CD4-positive, alpha-beta T cell (primary cell): ENCODE results near the gene CDCA8. TPM values are rescaled to one million over a fixed set of nuclear protein-coding genes. Genes with fewer than 3 reads are reported as not detected.

Source experiments
- ATAC-seq: fragments of 200-7000 bp; cut with Tn5 transposase; one replicate; pipeline ENCODE4 v1.10.0; 2022; ENCODE audit warnings: mild to moderate bottlenecking; ENCODE audit not compliant: poor library complexity
- CTCF ChIA-PET: fragments of 350-600 bp; sonication (Branson Sonifier 250); formaldehyde crosslinking; loops from one replicate; lab custom pipeline; 2021; ENCODE audit warnings: antibody characterized with exemption, inconsistent platforms; lab: Charles Lee
- POLR2A ChIA-PET: fragments of 350-600 bp; sonication (Branson Sonifier 250); formaldehyde crosslinking; loops from one replicate; lab custom pipeline; 2021; ENCODE audit warnings: antibody characterized with exemption, inconsistent platforms; lab: Charles Lee
- DNase-seq, 14 experiments: peaks; one replicate each; pipeline ENCODE4 v3.0.0-alpha.2; 2013 to 2020; ENCODE audit warnings: mixed read lengths in 2 of 14
- H3K27ac ChIP-seq, 2 donors: one replicate each; pipeline versions ENCODE4 v1.5.1 to v1.7.0; 2013; ENCODE audit warnings: low read length in 2 of 2, low read depth in 1 of 2, mild to moderate bottlenecking in 1 of 2
- H3K27me3 ChIP-seq, 2 experiments: 1 replicate in 1 of 2; 2 replicates in 1 of 2; pipeline versions ENCODE4 v1.6.1 to v1.7.0; 2013; ENCODE audit warnings: low read length in 2 of 2, control low read depth in 1 of 2, mild to moderate bottlenecking in 1 of 2, moderate library complexity in 1 of 2; ENCODE audit not compliant: insufficient read depth in 2 of 2, control insufficient read depth in 1 of 2
- H3K36me3 ChIP-seq: one replicate; pipeline ENCODE4 v1.6.1; 2013; ENCODE audit warnings: low read length, control low read depth; ENCODE audit not compliant: insufficient read depth
- H3K4me1 ChIP-seq: one replicate; pipeline ENCODE4 v1.6.1; 2013; ENCODE audit warnings: low read length, control low read depth; ENCODE audit not compliant: insufficient read depth
- H3K4me3 ChIP-seq: one replicate; pipeline ENCODE4 v1.5.1; 2013; ENCODE audit warnings: mild to moderate bottlenecking, low read length, moderate library complexity
- H3K9me3 ChIP-seq, 2 experiments: 1 replicate in 1 of 2; 2 replicates in 1 of 2; pipeline versions ENCODE4 v1.6.1 to v1.7.0; 2013; ENCODE audit warnings: low read length in 2 of 2, mild to moderate bottlenecking in 2 of 2, control low read depth in 1 of 2, moderate library complexity in 1 of 2; ENCODE audit not compliant: control insufficient read depth in 1 of 2, insufficient read depth in 1 of 2
- H3K27ac Mint-ChIP-seq: one replicate; pipeline ENCODE4 v1.8.0; 2020; ENCODE audit warnings: mixed read lengths
- H3K27me3 Mint-ChIP-seq: one replicate; pipeline ENCODE4 v1.8.0; 2021; ENCODE audit warnings: mixed read lengths
- H3K36me3 Mint-ChIP-seq: one replicate; pipeline ENCODE4 v1.8.0; 2021; ENCODE audit warnings: low read depth, mixed read lengths
- H3K4me1 Mint-ChIP-seq: one replicate; pipeline ENCODE4 v1.8.0; 2021; ENCODE audit warnings: low read depth, mixed read lengths
- H3K4me3 Mint-ChIP-seq: one replicate; pipeline ENCODE4 v1.8.0; 2020; ENCODE audit warnings: mild to moderate bottlenecking, mixed read lengths
- H3K9me3 Mint-ChIP-seq: one replicate; pipeline ENCODE4 v1.8.0; 2020; ENCODE audit warnings: mixed read lengths
- CTCF ChIP-seq: fragments of 200-600 bp; IDR thresholded peaks from one replicate; pipeline ENCODE4 v1.8.0; 2022; ENCODE audit warnings: antibody characterized with exemption, mild to moderate bottlenecking
- intact Hi-C, 2 experiments: fragments of 100-400 bp; cut with DNase I in 1 of 2; cut with micrococcal nuclease in 1 of 2; formaldehyde crosslinking; loops; one replicate each; pipeline versions ENCODE4 v1.15.1 to v1.9.0; 2023 to 2025; cut with DNase I, micrococcal nuclease
- total RNA-seq, 174 experiments: library from RNA in 2 of 174; stranded (reverse) in 2 of 174; gene quantifications; one replicate each; pipeline ENCODE4 v1.2.3 and lab custom pipeline; 2021 to 2026

Gene CDCA8
- total RNA-seq, 2 experiments from 2014 or later: 0.25 to 0.36 TPM

- Histone ChIP-seq H3K4me3 (no peak overlapping the region), H3K4me1 (no peaks in the 10 kb centered on the region), H3K27ac (no peak overlapping the region), H3K9me3 (no peaks in the 10 kb centered on the region), H3K36me3 (no peaks in the 10 kb centered on the region), H3K27me3 (peaks cover 0 to 8% of the 10 kb centered on the region in 2 experiments)
- DNase-seq: no peak
- H3K36me3 Mint-ChIP-seq: no peaks in the 10 kb centered on the region
- H3K4me3 Mint-ChIP-seq: no peak overlapping the region
- no peaks in the 10 kb centered on the region for H3K4me1 Mint-ChIP-seq
- no peak for TF ChIP-seq CTCF
- ATAC-seq: no peak
- H3K9me3 Mint-ChIP-seq: no peaks in the 10 kb centered on the region
- intact Hi-C loops: no loop called here
- peaks cover 19% of the 10 kb centered on the region for H3K27me3 Mint-ChIP-seq
- ChIA-PET POLR2A (no interaction called here), CTCF (no interaction called here)
- H3K27ac Mint-ChIP-seq: no peak overlapping the region
Measured at GRCh38 chr1:37723390-37724078, 31.2 kb downstream of the CDCA8 start.

GRCh38 chr1:37724575-37724974 is 32.3 kb downstream of the CDCA8 start:
- CTCF ChIA-PET: no interaction called here
- Mint-ChIP-seq H3K36me3 (no peaks in the 10 kb centered on the region), H3K4me1 (no peaks in the 10 kb centered on the region), H3K9me3 (no peaks in the 10 kb centered on the region), H3K27me3 (peaks cover 19% of the 10 kb centered on the region), H3K27ac (no peak overlapping the region), H3K4me3 (no peak overlapping the region)
- H3K36me3 ChIP-seq: no peaks in the 10 kb centered on the region
- ATAC-seq (no peak), DNase-seq (no peak)
- no peak overlapping the region for H3K27ac ChIP-seq
- POLR2A ChIA-PET: no interaction called here
- no peak for TF ChIP-seq CTCF
- no peak overlapping the region for H3K4me3 ChIP-seq
- H3K27me3 ChIP-seq: peaks cover 0 to 8% of the 10 kb centered on the region in 2 experiments
- intact Hi-C loops: no loop called here
- no peaks in the 10 kb centered on the region for H3K9me3 ChIP-seq
- H3K4me1 ChIP-seq: no peaks in the 10 kb centered on the region

GRCh38 chr1:37725851-37726613 is 33.7 kb downstream of the CDCA8 start:
- Mint-ChIP-seq H3K36me3 (no peaks in the 10 kb centered on the region), H3K27me3 (peaks cover 25% of the 10 kb centered on the region), H3K27ac (no peak overlapping the region), H3K9me3 (no peaks in the 10 kb centered on the region), H3K4me3 (no peak overlapping the region), H3K4me1 (no peaks in the 10 kb centered on the region)
- Histone ChIP-seq H3K27ac (no peak overlapping the region), H3K4me1 (no peaks in the 10 kb centered on the region), H3K4me3 (no peak overlapping the region), H3K9me3 (no peaks in the 10 kb centered on the region), H3K27me3 (peaks cover 0 to 8% of the 10 kb centered on the region in 2 experiments), H3K36me3 (no peaks in the 10 kb centered on the region)
- ChIA-PET CTCF (no interaction called here), POLR2A (no interaction called here)
- TF ChIP-seq CTCF: no peak
- ATAC-seq (no peak), DNase-seq (no peak)
- intact Hi-C loops: no loop called here
